GM12892 (cell line): Measurements from ENCODE around the gene MALL.
"Not testable (repeated sequence)": the region's sequence is repeated elsewhere in the genome, so short reads cannot be mapped to it uniquely, and the experiment has no call there.

ENCODE experiments used
- DNase-seq: peaks from one replicate; pipeline ENCODE4 v3.0.0; 2011; ENCODE audit not compliant: insufficient read length
- FAIRE-seq: peaks from 2 replicates; lab custom pipeline; 2011; peaks lifted over from hg19 to GRCh38; lab: Jason Lieb, UNC

The MALL gene

DNA sequence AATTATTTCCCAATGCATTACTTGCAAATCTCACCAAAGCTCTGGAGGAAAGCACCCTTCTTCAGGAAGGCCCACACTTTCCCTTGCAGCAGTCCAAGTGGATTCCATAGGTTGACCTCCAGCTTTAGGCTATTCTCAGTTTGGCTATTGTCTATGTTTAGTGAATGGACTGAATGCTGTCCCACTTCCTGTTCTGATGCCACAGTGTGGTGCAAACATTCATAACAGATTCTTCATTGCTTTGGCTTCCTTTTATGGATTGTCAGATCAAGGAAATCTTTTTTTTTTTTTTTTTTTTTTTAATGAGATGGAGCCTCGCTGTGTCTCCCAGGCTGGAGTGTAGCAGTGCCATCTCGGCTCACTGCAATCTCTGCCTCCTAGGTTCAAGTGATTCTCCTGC lies 55.1 kb downstream of the MALL start:
- FAIRE-seq, DNase-seq: not testable (repeated sequence)

DNA sequence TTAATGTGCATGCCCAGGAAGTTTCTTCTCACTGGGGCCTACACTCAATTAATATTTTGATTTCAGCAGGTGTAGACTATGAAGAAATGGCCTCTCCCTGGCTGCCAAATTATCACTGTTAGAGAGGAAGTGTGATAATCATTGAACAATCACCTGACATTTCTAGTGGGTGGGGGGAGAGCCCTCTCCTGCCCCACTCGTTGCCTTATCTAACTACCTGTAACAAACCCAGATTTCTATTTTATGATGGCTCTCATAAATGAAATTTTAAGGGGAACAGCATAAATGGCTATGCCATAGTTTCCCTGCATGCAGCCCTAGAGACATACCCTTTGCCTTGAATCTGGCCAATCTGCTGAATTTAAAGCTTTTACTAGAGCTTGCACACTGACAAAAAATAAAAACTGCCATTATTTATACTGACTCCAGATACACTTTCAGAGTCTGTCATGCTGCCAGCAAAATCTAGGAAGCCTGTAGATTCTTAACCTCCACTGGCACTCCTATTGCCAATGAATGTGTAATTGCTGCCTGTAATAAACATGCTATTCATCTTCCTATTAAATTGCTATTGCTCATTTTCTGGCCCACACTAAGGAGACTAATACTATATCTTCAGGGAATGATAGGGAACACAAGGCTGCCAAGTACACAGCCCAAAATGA lies 55.8 kb downstream of the MALL start:
- not testable (repeated sequence) for FAIRE-seq, DNase-seq

DNA sequence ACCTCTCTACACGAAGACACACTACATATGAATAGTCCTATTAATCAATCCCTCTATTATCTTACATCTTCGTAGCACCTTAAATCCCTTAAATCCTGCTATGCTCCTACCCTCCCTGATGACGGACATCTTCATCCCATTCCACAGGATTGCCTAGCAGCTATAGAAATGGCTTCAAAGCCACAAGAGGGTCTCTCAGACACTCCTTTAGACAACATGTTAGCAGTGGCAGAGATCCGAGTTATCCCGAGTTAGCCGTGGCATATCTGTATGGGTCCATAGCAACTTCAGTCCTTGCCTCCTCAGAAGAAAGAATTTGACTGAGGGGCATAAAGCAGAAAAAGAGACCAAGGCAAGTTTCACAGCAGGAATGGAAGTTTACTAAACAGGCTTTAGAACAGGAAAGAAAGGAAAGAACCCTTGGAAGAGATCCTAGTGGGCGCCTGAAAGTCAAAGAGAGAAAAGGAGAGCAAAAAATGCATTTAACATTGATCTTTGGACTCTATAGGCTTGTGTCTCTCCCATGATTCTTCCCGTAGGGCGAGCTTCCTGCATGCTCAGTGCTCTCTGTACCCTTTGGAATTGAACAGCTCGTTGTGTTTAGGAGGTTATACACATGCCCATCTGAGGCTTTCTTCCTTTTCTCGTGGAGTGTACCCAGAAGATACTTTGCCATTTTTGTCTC lies 56.5 kb downstream of the MALL start:
- DNase-seq, FAIRE-seq: not testable (repeated sequence)

DNA sequence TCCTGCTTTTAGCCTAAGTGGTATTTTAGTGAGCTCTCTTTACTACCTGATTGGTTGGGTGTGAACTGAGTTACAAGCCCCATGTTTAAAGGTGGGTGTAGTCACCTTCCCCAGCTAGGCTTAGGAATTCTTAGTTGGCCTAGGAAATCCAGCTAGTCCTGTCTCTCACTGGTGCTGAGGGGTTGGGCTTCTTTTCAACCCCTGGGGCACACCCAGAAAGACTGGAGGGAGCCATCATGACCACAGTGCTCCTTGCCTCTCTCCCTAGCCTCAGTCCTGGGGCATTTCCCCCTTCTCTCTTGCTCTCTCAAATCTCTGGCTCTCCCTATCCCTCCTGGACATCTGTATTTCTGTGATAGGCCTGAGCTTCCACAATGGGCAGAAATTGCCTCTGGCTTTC lies 57.6 kb downstream of the MALL start:
- FAIRE-seq, DNase-seq: not testable (repeated sequence)

DNA sequence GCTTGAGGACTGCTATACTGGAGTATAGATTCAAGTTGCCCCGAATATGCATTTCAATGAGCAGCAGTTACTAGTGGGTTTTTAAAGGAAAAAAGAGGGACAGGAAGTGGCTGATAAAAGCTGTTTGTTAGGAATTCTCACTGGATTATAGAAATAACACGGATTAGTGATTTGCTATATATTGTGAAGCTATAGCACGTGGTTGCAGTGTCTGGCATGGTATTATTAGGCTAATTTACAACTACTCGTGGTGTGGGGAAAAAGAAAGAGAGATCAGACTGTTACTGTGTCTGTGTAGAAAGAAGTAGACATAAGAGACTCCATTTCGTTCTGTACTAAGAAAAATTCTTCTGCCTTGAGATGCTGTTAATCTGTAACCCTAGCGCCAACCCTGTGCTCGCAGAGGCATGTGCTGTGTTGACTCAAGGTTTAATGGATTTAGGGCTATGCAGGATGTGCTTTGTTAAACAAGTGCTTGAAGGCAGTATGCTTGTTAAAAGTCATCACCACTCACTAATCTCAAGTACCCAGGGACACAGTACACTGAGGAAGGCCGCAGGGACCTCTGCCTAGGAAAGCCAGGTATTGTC lies 59.7 kb downstream of the MALL start:
- FAIRE-seq, DNase-seq: not testable (repeated sequence)

DNA sequence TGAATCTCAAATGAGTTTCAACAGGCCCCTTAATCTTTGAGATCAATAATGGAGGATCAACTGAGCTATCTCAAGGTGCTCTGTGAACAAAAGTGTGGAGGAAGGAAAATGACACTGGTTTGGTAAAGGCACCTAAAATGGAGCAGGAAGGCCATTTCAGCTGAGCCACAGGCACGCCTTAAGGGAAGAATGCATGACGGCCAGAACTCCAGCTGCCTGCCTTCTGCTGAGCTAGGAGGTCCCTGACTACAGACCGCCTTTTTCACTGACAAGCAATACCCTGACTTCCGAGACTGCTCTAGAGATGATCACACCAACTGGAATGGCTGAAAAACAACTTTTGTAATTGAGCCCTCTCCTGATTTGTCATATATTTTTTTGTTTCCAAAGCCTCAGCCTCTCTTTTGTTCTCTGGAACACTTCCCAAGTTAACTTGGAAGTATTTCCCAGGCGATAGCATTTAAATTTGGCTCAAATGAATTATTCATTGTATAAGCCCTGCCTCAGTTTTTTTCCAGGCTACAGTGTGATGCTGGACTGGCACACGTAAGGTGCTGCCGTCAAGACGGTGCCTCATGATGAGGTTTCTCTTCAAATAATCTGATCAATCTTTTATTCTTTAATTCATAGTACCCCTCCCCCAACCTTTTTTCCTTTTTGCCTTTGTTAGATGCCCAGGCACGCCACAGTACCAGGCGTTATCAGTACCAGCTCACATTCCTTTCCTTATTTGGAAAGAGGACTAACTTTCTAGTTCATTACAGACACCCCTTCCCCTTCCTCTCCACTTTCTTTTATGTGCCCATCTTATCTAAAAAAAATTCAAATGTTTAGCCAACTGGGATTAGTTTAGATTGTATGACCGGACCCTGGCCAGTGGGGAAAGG lies 60.9 kb downstream of the MALL start:
- FAIRE-seq: not testable (repeated sequence)

DNA sequence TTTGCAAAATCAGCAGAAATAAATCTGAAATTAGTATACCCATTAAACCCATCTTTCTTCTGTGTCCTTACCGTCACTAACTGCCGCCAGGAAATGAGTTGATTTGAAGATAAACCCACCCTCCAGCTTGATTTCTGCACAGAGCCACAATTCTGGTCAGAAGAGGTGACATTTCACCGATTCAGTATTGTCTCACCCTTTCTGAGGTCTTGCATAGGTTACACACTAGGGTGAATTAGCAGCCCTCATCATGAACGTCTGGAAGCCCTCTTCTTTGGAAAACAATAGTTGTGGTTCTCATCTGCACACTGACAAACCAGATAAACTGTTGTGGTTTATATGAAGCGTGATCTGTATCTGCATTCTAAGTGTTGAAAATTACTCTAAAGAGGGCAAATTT lies 61.9 kb downstream of the MALL start:
- not testable (repeated sequence) for DNase-seq, FAIRE-seq

More for the DNA sequence above, 60.9 kb downstream of the MALL start:
- DNase-seq: not testable (repeated sequence)

DNA sequence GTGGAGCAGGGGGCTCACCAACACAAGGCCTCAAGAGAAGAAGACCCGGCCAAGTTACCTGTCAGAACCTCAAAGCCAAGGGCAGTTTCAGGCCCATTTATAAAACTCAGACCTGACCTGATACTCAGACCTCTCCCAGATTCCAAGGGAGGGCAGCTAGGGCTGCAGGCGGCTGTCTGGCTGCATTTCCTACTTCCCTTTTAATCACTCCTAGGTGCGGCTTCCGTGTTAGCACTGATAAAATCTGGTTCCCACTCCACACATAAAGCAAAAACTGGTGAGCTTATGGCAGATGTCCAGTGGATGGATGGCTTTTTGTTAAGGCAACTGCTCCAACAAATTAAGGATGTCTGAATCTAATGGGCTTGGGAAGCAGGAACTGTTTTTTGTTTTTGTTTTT lies 63.5 kb downstream of the MALL start:
- FAIRE-seq, DNase-seq: not testable (repeated sequence)

DNA sequence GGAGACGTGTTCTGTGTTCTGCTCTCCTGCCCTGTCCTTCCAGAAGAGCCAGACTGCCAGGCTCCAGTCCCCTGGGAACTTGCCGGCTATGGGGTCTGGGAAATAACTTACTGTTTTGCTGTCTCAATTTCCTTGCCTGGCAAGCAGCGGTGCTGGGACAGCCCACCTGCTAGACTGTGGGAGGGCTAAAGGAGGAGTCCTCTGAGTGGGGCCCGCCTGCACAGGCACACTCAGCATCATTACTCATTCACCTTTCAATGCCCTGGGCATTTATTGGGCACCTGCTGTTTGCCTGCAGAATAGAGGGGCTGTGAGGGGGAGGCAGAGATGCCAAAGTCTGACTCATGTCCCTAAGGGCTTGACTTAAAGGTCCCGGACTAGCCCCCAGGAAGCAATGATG lies 65.4 kb downstream of the MALL start:
- DNase-seq, FAIRE-seq: not testable (repeated sequence)

DNA sequence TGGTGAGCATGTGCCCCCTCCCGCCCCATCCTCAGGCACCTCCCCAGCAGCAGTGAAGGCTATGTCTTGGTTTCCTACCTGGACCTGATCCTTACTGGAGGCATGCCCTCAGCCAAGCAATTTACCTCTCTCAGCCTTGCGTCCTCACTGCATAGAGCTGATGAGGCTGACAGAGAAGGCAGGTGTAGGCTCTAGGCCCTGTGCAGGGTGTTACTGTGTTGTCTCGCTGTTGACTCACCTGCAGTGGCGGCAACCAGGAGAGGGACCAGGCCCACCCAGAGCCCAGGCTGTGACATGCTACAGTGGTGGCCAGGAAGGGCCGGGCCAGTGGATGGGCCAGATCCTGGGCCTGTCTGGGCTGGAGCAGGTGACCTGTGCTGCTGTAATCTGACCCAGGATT lies 65.9 kb downstream of the MALL start:
- FAIRE-seq, DNase-seq: not testable (repeated sequence)

DNA sequence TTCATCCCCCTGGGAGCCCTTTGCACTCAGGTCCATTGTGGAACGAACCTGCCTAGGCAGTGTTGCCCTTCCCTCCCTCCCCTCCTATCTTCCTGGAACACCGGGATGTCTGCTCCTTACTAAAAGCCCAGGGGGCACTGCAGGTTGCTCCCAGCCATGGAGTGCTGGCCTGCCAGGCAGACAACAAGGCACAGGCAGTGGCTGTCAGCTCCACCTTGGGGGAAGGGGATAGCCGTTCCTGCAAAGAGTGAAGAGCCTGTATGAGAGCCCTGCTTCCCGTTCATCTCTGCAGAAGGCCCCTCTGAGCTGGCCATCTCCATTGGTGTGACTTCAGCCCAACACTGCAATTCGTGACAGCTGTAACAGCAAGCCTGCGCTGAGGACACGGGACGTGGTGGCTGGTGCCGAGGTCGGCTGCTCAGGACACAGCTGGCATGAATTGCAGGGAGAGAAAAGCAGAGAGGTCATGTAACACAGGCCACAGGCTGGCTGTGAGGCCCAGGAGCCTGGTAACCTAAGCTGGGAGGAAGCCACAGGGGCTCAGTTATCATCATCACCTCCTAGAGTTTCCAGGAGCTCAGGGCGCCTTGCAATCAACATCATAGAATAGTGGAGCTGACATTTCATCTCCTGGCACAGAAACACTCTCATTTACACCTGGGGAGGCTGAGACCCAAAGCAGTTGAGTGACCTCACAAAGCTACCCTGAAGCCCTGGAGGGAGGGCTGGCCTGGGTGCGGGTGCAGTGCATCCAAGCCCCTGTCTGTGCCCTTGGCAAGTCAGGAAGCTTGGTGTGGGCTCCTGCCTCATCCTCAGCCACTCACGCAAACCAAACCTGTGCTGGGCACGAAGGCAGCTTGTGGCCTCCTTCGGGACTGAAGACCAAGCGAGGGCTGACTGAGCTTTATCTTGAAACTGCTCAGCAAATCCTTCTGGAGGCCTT lies 67.1 kb downstream of the MALL start:
- not testable (repeated sequence) for FAIRE-seq, DNase-seq

DNA sequence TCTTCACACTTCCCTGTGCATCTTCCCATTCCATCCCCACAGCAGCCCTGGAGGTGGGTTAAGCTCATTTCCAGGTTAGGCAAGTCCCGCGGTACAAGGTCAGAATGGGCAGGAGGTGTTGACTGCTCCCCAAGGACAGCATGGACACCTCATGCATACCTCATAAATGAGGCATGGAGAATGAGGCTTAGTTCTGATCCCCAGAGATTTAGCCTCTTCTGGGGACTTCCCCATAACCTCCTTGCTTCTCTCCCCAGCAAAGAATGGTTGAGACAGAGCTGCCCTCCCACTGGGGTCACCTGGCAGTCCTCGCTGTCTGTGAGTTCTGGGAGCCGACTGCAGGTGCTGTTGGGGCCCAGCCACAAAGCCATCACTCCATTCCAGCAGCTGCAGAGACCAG lies 68.4 kb downstream of the MALL start:
- peak; percentile 33 for FAIRE-seq
- not testable (repeated sequence) for DNase-seq

DNA sequence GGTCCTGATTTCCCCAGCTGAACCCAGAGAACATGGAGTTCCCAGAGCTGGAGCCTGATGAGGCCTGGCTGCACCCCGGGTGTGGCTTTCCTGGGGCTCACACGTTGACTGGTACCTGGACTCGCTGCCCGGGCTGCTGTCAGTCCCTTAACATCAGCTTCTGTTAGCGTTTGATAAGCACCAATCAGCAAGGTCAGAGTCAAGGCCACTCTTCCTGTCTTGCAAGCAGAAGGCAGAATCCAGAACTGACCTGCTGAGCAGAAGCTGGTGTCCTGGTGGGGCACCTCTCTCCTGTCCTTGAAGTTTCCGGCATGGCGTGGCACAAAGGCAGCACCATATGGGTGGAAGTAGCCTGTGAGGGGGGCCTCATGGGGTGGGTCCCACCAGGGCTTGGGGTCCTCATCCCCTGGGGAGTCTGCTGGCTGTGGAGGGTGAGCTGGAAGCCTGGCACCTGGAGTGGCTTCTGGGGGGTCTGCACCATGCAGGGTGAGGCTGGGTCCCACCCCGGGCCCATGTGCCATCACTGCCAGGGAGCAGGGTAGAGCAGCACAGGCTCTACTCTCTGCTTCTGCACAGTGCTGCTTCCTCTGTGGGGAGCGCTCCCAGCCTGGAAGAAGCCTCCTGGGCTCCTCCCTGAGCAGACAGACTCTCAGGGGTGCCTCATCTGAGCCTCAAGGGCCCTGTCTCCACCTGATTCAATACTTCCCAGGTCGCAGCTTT lies 73.5 kb downstream of the MALL start:
- DNase-seq, FAIRE-seq: not testable (repeated sequence)

DNA sequence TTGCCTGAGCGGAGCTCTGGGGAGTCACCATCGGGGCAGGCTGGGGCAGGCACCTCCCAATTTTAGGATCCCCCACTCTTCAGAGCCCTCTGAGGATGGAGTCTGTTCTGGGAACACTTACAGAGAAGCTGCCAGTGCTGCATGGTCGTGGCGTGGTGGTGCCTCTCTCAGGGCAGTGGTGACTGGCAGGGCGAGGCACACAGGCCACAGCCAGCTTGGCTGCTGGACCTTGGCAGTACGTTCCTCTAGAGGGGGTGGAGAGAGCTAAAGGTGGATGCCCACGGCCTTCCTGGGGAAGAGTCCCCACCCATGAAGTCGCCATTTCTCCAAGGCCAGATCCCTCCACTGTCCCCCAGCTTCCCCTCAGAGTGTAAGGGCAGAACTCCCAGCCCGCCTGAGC lies 78.3 kb downstream of the MALL start:
- not testable (repeated sequence) for DNase-seq, FAIRE-seq

DNA sequence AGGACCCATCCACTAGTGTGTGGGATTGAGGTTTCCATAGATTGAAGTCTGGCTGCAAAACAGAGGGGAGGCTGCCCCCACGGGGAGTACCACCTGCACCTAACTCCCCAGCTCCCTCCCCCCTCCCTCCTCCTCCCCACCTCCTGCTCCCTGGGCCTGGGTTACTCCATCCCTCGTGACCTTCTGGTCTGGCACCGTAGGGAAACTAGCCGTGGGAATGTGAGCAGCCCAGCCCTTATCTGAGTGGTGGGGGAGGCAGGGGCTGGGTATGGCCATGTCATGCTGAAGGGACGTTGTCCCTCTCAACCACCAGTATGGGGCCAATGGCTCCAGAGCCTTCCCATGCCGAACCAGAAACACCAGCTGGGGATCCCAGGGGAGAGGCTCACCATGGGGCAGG lies 80.2 kb downstream of the MALL start:
- not testable (repeated sequence) for DNase-seq, FAIRE-seq

DNA sequence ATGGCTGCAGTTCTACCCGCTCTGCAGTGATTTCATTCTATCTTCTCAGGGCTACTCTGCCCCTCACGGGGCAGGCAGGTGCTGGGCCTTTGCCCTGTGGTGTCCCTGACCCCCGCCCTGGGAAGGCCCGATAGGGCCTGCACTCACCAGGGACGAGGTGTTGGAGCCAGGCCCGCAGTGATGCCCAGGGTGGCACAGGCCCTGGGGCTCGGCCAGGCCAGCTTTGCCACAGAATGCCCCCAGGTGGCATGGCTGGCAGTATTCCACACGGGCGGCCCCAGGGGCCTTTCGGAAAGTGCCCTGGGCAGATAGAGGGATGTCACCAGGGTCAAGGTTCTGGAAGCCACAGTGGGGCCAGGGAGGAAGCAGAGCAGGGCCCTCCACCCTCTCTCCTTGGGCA lies 80.7 kb downstream of the MALL start:
- not testable (repeated sequence) for DNase-seq, FAIRE-seq
